ENCODE measurements around the gene GXYLT2. TPM values are rescaled to one million over a fixed set of nuclear protein-coding genes. Genes with fewer than 3 reads are reported as not detected.

Gene GXYLT2
- total and polyA plus RNA-seq, 4 donors, result 1.9 to 46.4 (median 11.5) TPM

DNA sequence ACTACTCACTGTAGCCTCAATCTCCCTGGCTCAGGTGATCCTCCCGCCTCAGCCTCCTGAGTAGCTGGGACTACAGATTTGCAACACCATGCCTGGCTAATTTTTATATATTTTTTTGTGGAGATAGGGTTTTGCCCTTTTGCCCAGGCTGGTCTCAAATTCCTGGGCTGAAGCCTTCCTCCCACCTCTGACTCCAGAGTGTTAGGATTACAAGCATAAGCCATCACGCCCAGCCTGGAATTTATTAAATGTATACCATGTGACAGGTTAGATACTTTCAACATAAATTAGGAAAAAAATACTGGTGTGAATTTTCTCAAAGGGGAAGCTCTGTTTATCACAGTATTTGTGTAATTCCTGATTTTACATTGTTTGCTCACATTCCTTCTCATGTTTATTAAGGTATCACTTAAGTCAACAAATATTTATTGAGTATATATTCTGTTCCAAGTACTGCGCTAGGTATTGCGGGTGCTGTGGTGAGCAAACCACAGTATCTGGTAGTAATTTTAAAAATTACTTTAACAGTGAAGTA lies 133.5 kb downstream of the GXYLT2 start:
- no peak for ATAC-seq (ENCODE audit: low FRiP score)
- Histone ChIP-seq H3K36me3 (ENCODE audit: control insufficient read depth in 1 of 2, insufficient read depth in 2 of 2, low read length in 1 of 2) (peaks cover 0 to 1% of the 10 kb centered on the region in 2 donors), H3K9me3 (ENCODE audit: control insufficient read depth, low read length) (no peaks in the 10 kb centered on the region), H3K27me3 (ENCODE audit: control insufficient read depth in 1 of 2, insufficient read depth in 2 of 2, low read length in 1 of 2) (no peaks in the 10 kb centered on the region), H3K4me3 (ENCODE audit: low read length in 2 of 2) (no peak overlapping the region), H3K4me1 (ENCODE audit: control insufficient read depth in 1 of 2, insufficient read depth in 2 of 2, low read length in 2 of 2) (peaks cover 2 to 3% of the 10 kb centered on the region in 2 donors), H3K27ac (ENCODE audit: low read depth in 1 of 2, low read length in 2 of 2) (no peak overlapping the region)
- 48 to 94% methylated on average over 4 of the region's 4 CpGs for WGBS, 2 donors
- DNase-seq, result no peak
- intact Hi-C loops (cut with DNase I), result no loop called here

DNA sequence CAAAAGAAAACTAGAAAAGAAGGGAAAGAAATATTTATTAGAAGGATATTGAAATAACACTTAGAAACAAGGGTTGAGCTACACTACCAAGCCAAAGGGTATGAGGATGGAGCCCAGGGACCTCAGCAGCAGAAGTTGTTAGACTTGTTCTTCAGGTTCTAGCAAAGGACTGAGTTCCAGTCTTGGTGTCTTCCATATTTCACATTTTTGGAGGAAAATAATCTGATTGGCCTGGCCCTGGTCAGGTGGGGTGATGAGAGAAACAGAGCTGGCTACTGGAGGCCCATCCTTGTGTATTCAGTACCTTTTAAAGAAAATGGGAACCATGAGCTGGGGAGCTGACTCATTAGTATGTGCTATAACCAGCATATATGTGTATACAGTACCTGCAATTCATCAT lies 137.0 kb downstream of the GXYLT2 start:
- intact Hi-C loops (cut with DNase I), result no loop called here
- H3K27me3 ChIP-seq (ENCODE audit: control insufficient read depth in 1 of 2, insufficient read depth in 2 of 2, low read length in 1 of 2), result no peaks in the 10 kb centered on the region
- no peak for ATAC-seq (ENCODE audit: low FRiP score)
- no peak overlapping the region for H3K27ac ChIP-seq (ENCODE audit: low read depth in 1 of 2, low read length in 2 of 2)
- no peak for DNase-seq
- no peaks in the 10 kb centered on the region for H3K9me3 ChIP-seq (ENCODE audit: control insufficient read depth, low read length)
- peaks cover 3 to 5% of the 10 kb centered on the region in 2 donors for H3K4me1 ChIP-seq (ENCODE audit: control insufficient read depth in 1 of 2, insufficient read depth in 2 of 2, low read length in 2 of 2)
- no peak overlapping the region for H3K4me3 ChIP-seq (ENCODE audit: low read length in 2 of 2)
- peaks cover 0 to 1% of the 10 kb centered on the region in 2 donors for H3K36me3 ChIP-seq (ENCODE audit: control insufficient read depth in 1 of 2, insufficient read depth in 2 of 2, low read length in 1 of 2)

- H3K27ac ChIP-seq (ENCODE audit: low read depth in 1 of 2, low read length in 2 of 2), result no peak overlapping the region
- H3K9me3 ChIP-seq (ENCODE audit: control insufficient read depth, low read length), result no peaks in the 10 kb centered on the region
- no peak overlapping the region for H3K4me3 ChIP-seq (ENCODE audit: low read length in 2 of 2)
- no peaks in the 10 kb centered on the region for H3K27me3 ChIP-seq (ENCODE audit: control insufficient read depth in 1 of 2, insufficient read depth in 2 of 2, low read length in 1 of 2)
- WGBS, 2 donors, result 53% methylated on average over 6 of the region's 6 CpGs
- peaks cover 3 to 5% of the 10 kb centered on the region in 2 donors for H3K4me1 ChIP-seq (ENCODE audit: control insufficient read depth in 1 of 2, insufficient read depth in 2 of 2, low read length in 2 of 2)
- intact Hi-C loops (cut with DNase I), result no loop called here
- no peak for DNase-seq
- peaks cover 0 to 1% of the 10 kb centered on the region in 2 donors for H3K36me3 ChIP-seq (ENCODE audit: control insufficient read depth in 1 of 2, insufficient read depth in 2 of 2, low read length in 1 of 2)
- ATAC-seq (ENCODE audit: low FRiP score), result no peak
Measured at GRCh38 chr3:73026111-73026759, 138.4 kb downstream of the GXYLT2 start.

Other genes starting within 250 kb of the GXYLT2 start
- 10 to 100 TPM; 17.0 to 19.0 TPM for gene SHQ1, start 39.6 kb upstream of the GXYLT2 start, total RNA-seq
- 1 to 10 TPM; 6.0 to 6.9 TPM for gene SHQ1, start 39.6 kb upstream of the GXYLT2 start, polyA plus RNA-seq
- gene PPP4R2, start 108.8 kb downstream of the GXYLT2 start, total RNA-seq, result 10 to 100 TPM; 65.4 to 70.7 TPM
- 10 to 100 TPM; 16.0 to 16.2 TPM for gene PPP4R2, start 108.8 kb downstream of the GXYLT2 start, polyA plus RNA-seq
- 1 to 10 TPM; 5.1 to 7.8 TPM for gene EBLN2, start 173.6 kb downstream of the GXYLT2 start, total RNA-seq
- gene EBLN2, start 173.6 kb downstream of the GXYLT2 start, polyA plus RNA-seq, result under 1 TPM in 1 of 2 donors, not detected in 1; 0.92 TPM

Data from aorta (tissue), 5 donors.